WTC11 (cell line): ENCODE measurements around the gene LAMA4. TPM values are rescaled to one million over a fixed set of nuclear protein-coding genes. Genes with fewer than 3 reads are reported as not detected.

Experiments used
- ATAC-seq: fragments of 200-7000 bp; cut with Tn5 transposase; 2 replicates; pipeline ENCODE4 v1.10.0; 2021; ENCODE audit warnings: mild to moderate bottlenecking, moderate library complexity
- CTCF ChIA-PET: fragments of 300-600 bp; sonication (Branson Sonifier 250); formaldehyde crosslinking; loops from one replicate; lab custom pipeline; 2021; ENCODE audit warnings: antibody characterized with exemption; lab: Charles Lee
- POLR2A ChIA-PET: fragments of 350-600 bp; sonication (Branson Sonifier 250); formaldehyde crosslinking; loops from one replicate; lab custom pipeline; 2021; ENCODE audit warnings: antibody characterized with exemption; lab: Charles Lee
- DNase-seq: peaks from one replicate; pipeline ENCODE4 v3.0.0; 2021; ENCODE audit warnings: low spot score
- H3K27ac Mint-ChIP-seq: 2 replicates; pipeline ENCODE4 v1.8.0; 2021; ENCODE audit warnings: mixed read lengths
- H3K27me3 Mint-ChIP-seq: 2 replicates; pipeline ENCODE4 v1.8.0; 2021; ENCODE audit warnings: low read depth, mild to moderate bottlenecking, moderate library complexity, mixed read lengths
- H3K36me3 Mint-ChIP-seq: 2 replicates; pipeline ENCODE4 v1.8.0; 2021; ENCODE audit warnings: mixed read lengths
- H3K4me1 Mint-ChIP-seq: 2 replicates; pipeline ENCODE4 v1.8.0; 2022; ENCODE audit warnings: mixed read lengths
- H3K4me3 Mint-ChIP-seq: 2 replicates; pipeline ENCODE4 v1.8.0; 2021; ENCODE audit warnings: mild to moderate bottlenecking, moderate library complexity, mixed read lengths
- H3K9me3 Mint-ChIP-seq: 2 replicates; pipeline ENCODE4 v1.8.0; 2021; ENCODE audit warnings: mixed read lengths
- CBFB ChIP-seq: sonication (generic); formaldehyde crosslinking; IDR thresholded peaks from 2 replicates; pipeline ENCODE4 v1.8.1; 2022; ENCODE audit warnings: mild to moderate bottlenecking, low read depth, missing genetic modification reagents
- CREB1 ChIP-seq: sonication (generic); formaldehyde crosslinking; IDR thresholded peaks from 2 replicates; pipeline ENCODE4 v1.8.0; 2023; ENCODE audit warnings: mild to moderate bottlenecking, missing genetic modification reagents
- E2F1 ChIP-seq: sonication (generic); formaldehyde crosslinking; IDR thresholded peaks from 2 replicates; pipeline ENCODE4 v1.8.0; 2022; ENCODE audit warnings: mild to moderate bottlenecking, missing genetic modification reagents
- E2F5 ChIP-seq: sonication (generic); formaldehyde crosslinking; IDR thresholded peaks from 2 replicates; pipeline ENCODE4 v1.8.1; 2022; ENCODE audit warnings: mild to moderate bottlenecking, moderate library complexity, missing genetic modification reagents
- FOXP4 ChIP-seq: sonication (generic); formaldehyde crosslinking; IDR thresholded peaks from 2 replicates; pipeline ENCODE4 v1.8.0; 2022; ENCODE audit warnings: mild to moderate bottlenecking, missing genetic modification reagents
- IRF1 ChIP-seq: sonication (generic); formaldehyde crosslinking; IDR thresholded peaks from 2 replicates; pipeline ENCODE4 v1.8.0; 2023; ENCODE audit warnings: missing genetic modification reagents
- JAZF1 ChIP-seq: fragments of 250-450 bp; sonication (Bioruptor Pico); IDR thresholded peaks from 2 replicates; pipeline ENCODE4 v1.9.0; 2021; ENCODE audit warnings: moderate library complexity, mild to moderate bottlenecking, inconsistent platforms
- KAT7 ChIP-seq: sonication (generic); formaldehyde crosslinking; IDR thresholded peaks from 2 replicates; pipeline ENCODE4 v1.8.1; 2023; ENCODE audit warnings: missing genetic modification reagents, mild to moderate bottlenecking, borderline replicate concordance
- MLX ChIP-seq: sonication (generic); formaldehyde crosslinking; IDR thresholded peaks from 2 replicates; pipeline ENCODE4 v1.8.1; 2023; ENCODE audit warnings: mild to moderate bottlenecking, missing genetic modification reagents, moderate library complexity
- NR1H2 ChIP-seq: sonication (generic); formaldehyde crosslinking; IDR thresholded peaks from 2 replicates; pipeline ENCODE4 v1.9.0; 2021; ENCODE audit warnings: mild to moderate bottlenecking, moderate library complexity, missing genetic modification reagents
- NR2C2 ChIP-seq: sonication (generic); formaldehyde crosslinking; IDR thresholded peaks from 2 replicates; pipeline ENCODE4 v1.8.0; 2022; ENCODE audit warnings: mild to moderate bottlenecking, missing genetic modification reagents
- NR3C1 ChIP-seq: sonication (generic); formaldehyde crosslinking; conservative IDR thresholded peaks from 2 replicates; pipeline ENCODE4 v1.8.1; 2023; ENCODE audit warnings: low read depth, mild to moderate bottlenecking, missing genetic modification reagents
- OVOL2 ChIP-seq: fragments of 250-450 bp; sonication (Bioruptor Pico); IDR thresholded peaks from 2 replicates; pipeline ENCODE4 v1.9.0; 2021; ENCODE audit warnings: mild to moderate bottlenecking, borderline replicate concordance
- RORB ChIP-seq: fragments of 250-450 bp; sonication (Bioruptor Pico); IDR thresholded peaks from 2 replicates; pipeline ENCODE4 v1.9.0; 2021; ENCODE audit warnings: mild to moderate bottlenecking
- SMAD3 ChIP-seq: sonication (generic); formaldehyde crosslinking; IDR thresholded peaks from 2 replicates; pipeline ENCODE4 v1.8.0; 2022; ENCODE audit warnings: missing genetic modification reagents, mild to moderate bottlenecking, borderline replicate concordance
- TCF7 ChIP-seq: sonication (generic); formaldehyde crosslinking; IDR thresholded peaks from 2 replicates; pipeline ENCODE4 v1.8.0; 2022; ENCODE audit warnings: mild to moderate bottlenecking, low read depth, missing genetic modification reagents, moderate library complexity
- TEAD1 ChIP-seq: sonication (generic); formaldehyde crosslinking; IDR thresholded peaks from 2 replicates; pipeline ENCODE4 v1.8.0; 2022; ENCODE audit warnings: mild to moderate bottlenecking, missing genetic modification reagents
- TEAD4 ChIP-seq: sonication (generic); formaldehyde crosslinking; IDR thresholded peaks from 2 replicates; pipeline ENCODE4 v1.8.0; 2022; ENCODE audit warnings: mild to moderate bottlenecking, missing genetic modification reagents
- ZNF219 ChIP-seq: sonication (generic); formaldehyde crosslinking; IDR thresholded peaks from 2 replicates; pipeline ENCODE4 v1.8.0; 2023; ENCODE audit warnings: missing genetic modification reagents, mild to moderate bottlenecking, borderline replicate concordance
- ZNF232 ChIP-seq: sonication (generic); formaldehyde crosslinking; IDR thresholded peaks from 2 replicates; pipeline ENCODE4 v1.8.0; 2022; ENCODE audit warnings: mild to moderate bottlenecking, missing genetic modification reagents
- ZNF263 ChIP-seq: sonication (generic); formaldehyde crosslinking; IDR thresholded peaks from 2 replicates; pipeline ENCODE4 v1.8.1; 2022; ENCODE audit warnings: low read depth, mild to moderate bottlenecking, moderate library complexity, missing genetic modification reagents
- ZNF396 ChIP-seq: fragments of 250-450 bp; sonication (Bioruptor Pico); IDR thresholded peaks from 2 replicates; pipeline ENCODE4 v1.8.0; 2021; ENCODE audit warnings: mild to moderate bottlenecking, moderate library complexity, borderline replicate concordance
- ZNF416 ChIP-seq: fragments of 250-450 bp; sonication (Bioruptor Pico); IDR thresholded peaks from 2 replicates; pipeline ENCODE4 v1.9.0; 2021; ENCODE audit warnings: mild to moderate bottlenecking, inconsistent platforms
- ZNF425 ChIP-seq: fragments of 250-450 bp; sonication (Bioruptor Pico); conservative IDR thresholded peaks from 2 replicates; pipeline ENCODE4 v1.9.0; 2021; ENCODE audit warnings: mild to moderate bottlenecking
- ZNF512 ChIP-seq: sonication (generic); formaldehyde crosslinking; IDR thresholded peaks from 2 replicates; pipeline ENCODE4 v1.8.1; 2022; ENCODE audit warnings: missing genetic modification reagents, borderline replicate concordance
- total RNA-seq: library from RNA; stranded (reverse); gene quantifications from 3 replicates; pipeline ENCODE4 v1.2.3, GENCODE V29; 2021

LAMA4 gene
- total RNA-seq, 1 experiment from 2014 or later: 1.6 TPM

- DNase-seq (no peak), ATAC-seq (no peak)
- Mint-ChIP-seq H3K9me3 (no peaks in the 10 kb centered on the region), H3K27me3 (peaks cover 30% of the 10 kb centered on the region), H3K27ac (no peak overlapping the region), H3K4me3 (no peak overlapping the region), H3K36me3 (no peaks in the 10 kb centered on the region), H3K4me1 (peaks cover 25% of the 10 kb centered on the region)
- ChIA-PET CTCF (interaction anchor here (1.1 kb wide), 1 partner anchor 10 kb away, joined by 3 read pairs; no protein-coding TSS in a partner anchor), POLR2A (no interaction called here)
- no peak for TF ChIP-seq ZNF396 (CRISPR knock-in tag)
- TF ChIP-seq FOXP4 (CRISPR knock-in tag): no peak
- no peak for TF ChIP-seq TCF7 (CRISPR knock-in tag)
- no peak for TF ChIP-seq JAZF1
- TF ChIP-seq CREB1 (CRISPR knock-in tag): no peak
- TF ChIP-seq ZNF425: no peak
- no peak for TF ChIP-seq ZNF232 (CRISPR knock-in tag)
- TF ChIP-seq NR2C2 (CRISPR knock-in tag): no peak
- TF ChIP-seq ZNF416 (CRISPR knock-in tag): no peak
- no peak for TF ChIP-seq NR3C1
Observed at GRCh38 chr6:112193117-112193516, 61.2 kb downstream of the LAMA4 start.

- ATAC-seq: no peak
Observed at GRCh38 chr6:112191509-112192020, 62.8 kb downstream of the LAMA4 start.

More at GRCh38 chr6:112191509-112192020, 62.8 kb downstream of the LAMA4 start:
- no peak overlapping the region for H3K27ac Mint-ChIP-seq
- H3K9me3 Mint-ChIP-seq: no peaks in the 10 kb centered on the region
- peaks cover 22% of the 10 kb centered on the region for H3K4me1 Mint-ChIP-seq
- TF ChIP-seq RORB (CRISPR knock-in tag) (no peak), ZNF512 (CRISPR knock-in tag) (no peak), ZNF263 (CRISPR knock-in tag) (no peak), E2F5 (CRISPR knock-in tag) (no peak), ZNF219 (CRISPR knock-in tag) (no peak), SMAD3 (CRISPR knock-in tag) (no peak), CBFB (CRISPR knock-in tag) (no peak), CREB1 (CRISPR knock-in tag) (no peak), KAT7 (no peak), OVOL2 (CRISPR knock-in tag) (no peak), MLX (no peak), IRF1 (CRISPR knock-in tag) (no peak), E2F1 (no peak), TEAD4 (no peak), TEAD1 (CRISPR knock-in tag) (no peak), NR1H2 (CRISPR knock-in tag) (no peak), NR2C2 (CRISPR knock-in tag) (no peak)
- peaks cover 15% of the 10 kb centered on the region for H3K27me3 Mint-ChIP-seq
- ChIA-PET CTCF (no interaction called here), POLR2A (no interaction called here)
- no peak overlapping the region for H3K4me3 Mint-ChIP-seq
- DNase-seq: no peak
- H3K36me3 Mint-ChIP-seq: no peaks in the 10 kb centered on the region
